Measurements from ENCODE around the gene THBD.

The THBD gene

DNA sequence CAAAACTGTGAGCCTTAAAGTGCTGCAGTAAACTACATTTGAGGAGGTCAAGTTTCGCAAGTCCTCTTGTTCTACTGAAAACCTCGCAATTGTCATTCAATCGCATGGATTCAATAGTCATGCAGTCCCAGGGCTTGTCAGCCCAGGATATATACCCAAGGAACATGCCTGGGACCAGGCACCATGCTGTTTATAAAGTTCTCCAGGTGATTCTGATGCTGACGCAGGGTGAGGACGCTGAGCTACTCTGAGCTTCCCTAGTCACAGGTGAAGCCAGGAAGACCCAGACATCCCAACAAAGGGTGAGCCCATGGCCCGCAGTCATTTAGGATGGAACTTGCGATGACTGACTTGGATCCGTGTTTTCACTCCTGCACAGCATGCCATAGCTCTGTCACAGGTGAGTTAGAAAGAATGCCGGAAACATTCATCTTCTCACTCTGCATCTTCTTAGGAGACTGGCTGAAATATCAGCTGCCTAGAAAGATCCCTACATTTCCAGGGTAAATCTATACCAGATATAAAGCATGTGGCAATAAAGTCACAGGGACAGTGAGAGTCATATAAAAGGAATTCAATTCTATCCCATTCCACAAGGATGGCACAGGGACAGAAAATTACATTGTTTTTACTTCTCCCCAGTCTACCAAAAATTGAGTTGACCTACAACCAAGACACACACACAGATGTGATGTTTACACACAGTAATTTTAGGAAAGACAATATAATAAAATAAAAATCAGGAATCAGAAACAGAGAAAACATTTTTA is 41.4 kb downstream of the THBD start:
- DNase-seq, result no peak

DNA sequence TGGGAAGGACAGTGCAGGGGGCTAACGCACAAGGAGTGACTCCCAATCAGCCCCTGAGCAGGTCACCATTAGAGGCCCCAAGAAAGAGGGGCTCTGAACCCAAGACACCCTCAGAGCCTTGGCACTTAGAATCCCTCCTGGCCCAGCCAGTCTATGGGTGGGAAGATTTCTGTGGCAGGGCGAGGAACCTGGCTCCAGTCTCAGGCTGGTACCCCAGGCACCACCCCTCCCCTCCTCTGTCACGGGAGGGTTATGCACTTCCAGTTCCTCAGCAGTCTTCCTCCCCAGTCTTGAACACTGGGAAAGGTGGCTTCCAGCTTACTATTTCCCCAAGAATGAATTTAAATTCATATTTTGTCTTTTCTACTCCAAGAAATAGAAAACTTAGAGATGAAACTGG is 42.0 kb downstream of the THBD start:
- no peak for DNase-seq

GRCh38 chr20:23005776-23006175 is 43.7 kb downstream of the THBD start:
- no peak for DNase-seq

DNA sequence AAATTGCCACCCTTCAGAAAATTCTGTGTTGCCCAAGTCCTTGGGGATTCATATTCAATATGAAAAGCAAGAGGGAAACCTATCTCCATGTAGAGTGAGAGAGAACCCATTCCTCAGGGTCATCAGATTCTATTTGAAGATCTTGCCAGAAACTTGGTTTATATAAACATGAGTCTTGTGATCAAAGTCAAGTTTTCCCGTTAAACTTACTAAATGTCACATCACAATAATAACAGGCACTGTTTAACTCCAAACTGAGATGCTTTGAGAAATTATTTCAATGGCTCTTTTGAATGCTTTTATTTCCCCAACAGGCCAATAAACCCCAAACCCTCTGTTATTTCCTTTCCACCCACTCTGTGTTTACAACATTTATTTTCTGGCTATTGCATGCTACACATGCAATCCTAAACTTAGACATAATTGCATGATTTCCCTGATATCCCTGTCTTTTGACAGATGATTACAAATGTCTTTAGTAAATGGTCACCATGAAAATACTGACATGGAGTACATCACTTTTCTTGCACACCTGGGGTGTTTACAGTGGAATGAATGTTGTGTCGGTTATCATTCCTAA is 45.5 kb downstream of the THBD start:
- no peak for DNase-seq

- DNase-seq, result no peak
These were observed 46.3 kb downstream of the THBD start for GRCh38 chr20:23003077-23003635.

DNA sequence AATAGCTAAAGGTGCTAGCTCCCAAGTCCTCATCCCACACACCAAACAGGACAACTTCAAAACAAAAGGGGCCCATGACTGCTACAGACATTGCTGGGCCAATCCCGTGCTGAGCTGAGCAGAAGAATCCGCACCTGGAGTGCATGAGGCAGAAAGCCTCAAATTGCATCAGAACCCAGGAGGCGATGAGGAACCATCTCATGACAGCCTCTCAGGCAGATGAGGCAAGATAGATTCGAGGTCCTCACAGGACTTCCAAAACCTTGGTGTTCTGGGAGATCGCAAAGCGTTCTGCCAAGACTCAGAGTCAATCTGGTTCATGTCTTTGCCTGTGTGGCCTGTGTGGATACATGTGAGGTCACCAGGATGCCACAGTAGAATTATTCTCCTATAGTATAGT is 47.2 kb downstream of the THBD start:
- no peak for DNase-seq

GRCh38 chr20:23000232-23000947 is 49.1 kb downstream of the THBD start:
- no peak for DNase-seq

DNA sequence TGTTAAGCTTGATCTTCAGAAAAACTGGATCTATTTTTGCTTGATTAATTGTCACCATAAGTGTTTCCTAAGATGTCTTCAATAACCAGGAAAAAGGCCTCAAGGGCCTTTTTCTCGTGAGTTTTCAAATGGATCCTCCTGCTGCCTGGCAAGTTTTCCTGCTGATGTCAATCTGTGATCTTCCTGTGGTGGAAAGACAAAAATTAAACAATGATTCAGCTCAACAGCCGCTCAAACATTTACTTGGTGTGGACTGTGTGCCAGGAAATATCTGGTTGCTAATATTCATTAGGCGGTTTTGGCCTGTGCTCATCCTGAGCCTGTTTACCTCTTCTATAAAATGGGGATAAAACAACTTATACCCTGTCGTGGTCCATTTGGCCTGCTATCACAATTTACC is 49.7 kb downstream of the THBD start:
- no peak for DNase-seq

DNA sequence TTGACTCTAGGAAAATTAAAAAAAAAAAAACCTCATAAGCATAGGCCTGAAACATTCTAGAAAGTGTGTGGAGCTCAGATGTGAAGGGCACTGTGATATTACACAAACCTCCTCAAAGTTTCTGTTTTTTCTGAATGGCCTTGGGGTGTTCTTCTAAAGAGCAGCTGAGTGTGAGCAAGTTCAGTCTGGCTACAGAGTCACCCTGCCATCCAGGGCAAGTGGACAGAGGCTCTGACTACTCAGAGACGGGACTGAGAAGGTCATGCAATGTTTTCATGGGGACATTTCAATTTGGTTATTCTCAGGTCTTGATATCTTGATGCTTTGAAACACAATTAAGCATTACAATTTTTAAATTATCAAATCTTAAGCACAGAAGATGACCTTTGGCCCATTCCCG is 51.0 kb downstream of the THBD start:
- no peak for DNase-seq

DNA sequence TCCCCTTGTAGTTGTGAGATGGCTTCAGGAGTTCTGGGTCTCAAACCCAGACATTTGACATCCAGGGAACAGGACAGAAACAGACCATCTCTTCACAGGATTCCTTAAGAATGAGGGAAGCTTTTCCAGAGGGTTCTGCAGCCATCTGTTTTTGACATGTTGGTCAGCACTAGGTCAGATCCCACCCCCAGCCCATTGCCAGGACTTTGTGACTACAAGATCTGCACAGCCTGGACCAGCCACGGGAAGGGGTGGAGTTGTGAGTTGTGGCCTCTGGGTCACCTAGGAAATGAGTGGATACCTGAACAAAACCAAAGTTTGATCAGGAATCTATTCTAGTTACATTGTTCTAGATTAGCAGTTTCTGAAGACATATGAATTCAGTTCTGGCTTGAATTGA is 53.5 kb downstream of the THBD start:
- no peak for DNase-seq

All from stimulated activated naive CD4-positive, alpha-beta T cell treated with Interleukin-2 at 50 U/mL for 16 hours (primary cell).